Mesothelial cell of epicardium (in vitro differentiated cells): ENCODE measurements around the gene RNF212. TPM values are rescaled to one million over a fixed set of nuclear protein-coding genes. Genes with fewer than 3 reads are reported as not detected.

ENCODE experiments used
- DNase-seq, 2 experiments: peaks; one replicate each; pipeline ENCODE4 v3.0.0; 2021; ENCODE audit warnings: low spot score in 2 of 2; ENCODE audit not compliant: unreplicated experiment in 2 of 2
- H3K27ac Mint-ChIP-seq: 2 replicates; pipeline ENCODE4 v1.8.0; 2021; ENCODE audit warnings: mixed read lengths
- H3K27me3 Mint-ChIP-seq: 2 replicates; pipeline ENCODE4 v1.8.0; 2021; ENCODE audit warnings: low read depth, mixed read lengths
- H3K36me3 Mint-ChIP-seq: 2 replicates; pipeline ENCODE4 v1.8.0; 2021; ENCODE audit warnings: mixed read lengths
- H3K4me1 Mint-ChIP-seq: 2 replicates; pipeline ENCODE4 v1.8.0; 2021; ENCODE audit warnings: mixed read lengths
- H3K4me3 Mint-ChIP-seq: 2 replicates; pipeline ENCODE4 v1.8.0; 2021; ENCODE audit warnings: mild to moderate bottlenecking, moderate library complexity, mixed read lengths
- H3K9me3 Mint-ChIP-seq: 2 replicates; pipeline ENCODE4 v1.8.0; 2021; ENCODE audit warnings: mixed read lengths
- CTCF ChIP-seq: fragments of 200-600 bp; sonication (generic); IDR thresholded peaks from one replicate; pipeline ENCODE4 v1.5.0; 2021; ENCODE audit warnings: antibody characterized with exemption; ENCODE audit not compliant: unreplicated experiment
- total RNA-seq: library from RNA; stranded (reverse); gene quantifications from 3 replicates; pipeline ENCODE4 v1.2.1, GENCODE V29; 2021

Gene RNF212
- total RNA-seq, 1 donor from 2014 or later, result 10.9 TPM

GRCh38 chr4:1109333-1109732, 4.0 kb downstream of the RNF212 start:
- no peak overlapping the region for H3K4me3 Mint-ChIP-seq
- no peak for DNase-seq
- H3K27ac Mint-ChIP-seq, result no peak overlapping the region
- H3K9me3 Mint-ChIP-seq, result no peaks in the 10 kb centered on the region
- no peak for TF ChIP-seq CTCF
- no peaks in the 10 kb centered on the region for H3K4me1 Mint-ChIP-seq
- H3K27me3 Mint-ChIP-seq, result peaks cover 49% of the 10 kb centered on the region
- H3K36me3 Mint-ChIP-seq, result no peaks in the 10 kb centered on the region

- Mint-ChIP-seq H3K27ac (no peak overlapping the region), H3K36me3 (no peaks in the 10 kb centered on the region), H3K27me3 (peaks cover 34% of the 10 kb centered on the region), H3K4me3 (no peak overlapping the region), H3K4me1 (no peaks in the 10 kb centered on the region), H3K9me3 (peaks cover 6% of the 10 kb centered on the region)
- no peak for DNase-seq
- TF ChIP-seq CTCF, result no peak
Observed at GRCh38 chr4:1105662-1106061, 7.7 kb downstream of the RNF212 start.

GRCh38 chr4:1105067-1105466, 8.3 kb downstream of the RNF212 start:
- H3K36me3 Mint-ChIP-seq, result no peaks in the 10 kb centered on the region
- H3K4me1 Mint-ChIP-seq, result no peaks in the 10 kb centered on the region
- H3K9me3 Mint-ChIP-seq, result peaks cover 6% of the 10 kb centered on the region
- no peak overlapping the region for H3K27ac Mint-ChIP-seq
- H3K27me3 Mint-ChIP-seq, result peaks cover 30% of the 10 kb centered on the region
- H3K4me3 Mint-ChIP-seq, result no peak overlapping the region
- no peak for DNase-seq
- TF ChIP-seq CTCF, result no peak

- H3K4me3 Mint-ChIP-seq, result no peak overlapping the region
- no peaks in the 10 kb centered on the region for H3K36me3 Mint-ChIP-seq
- TF ChIP-seq CTCF, result no peak
- H3K9me3 Mint-ChIP-seq, result peaks cover 6% of the 10 kb centered on the region
- no peak overlapping the region for H3K27ac Mint-ChIP-seq
- H3K4me1 Mint-ChIP-seq, result no peaks in the 10 kb centered on the region
- peaks cover 27% of the 10 kb centered on the region for H3K27me3 Mint-ChIP-seq
- DNase-seq, result no peak
Observed at GRCh38 chr4:1104647-1105046, 8.7 kb downstream of the RNF212 start.

GRCh38 chr4:1099684-1100335, 13.6 kb downstream of the RNF212 start:
- TF ChIP-seq CTCF, result no peak
- no peak for DNase-seq
- Mint-ChIP-seq H3K27me3 (peaks cover 19% of the 10 kb centered on the region), H3K36me3 (no peaks in the 10 kb centered on the region), H3K27ac (no peak overlapping the region), H3K4me3 (no peak overlapping the region), H3K4me1 (no peaks in the 10 kb centered on the region), H3K9me3 (peaks cover 6% of the 10 kb centered on the region)

- TF ChIP-seq CTCF, result no peak
- H3K4me3 Mint-ChIP-seq, result no peak overlapping the region
- no peaks in the 10 kb centered on the region for H3K36me3 Mint-ChIP-seq
- DNase-seq, result no peak
- H3K9me3 Mint-ChIP-seq, result peaks cover 6% of the 10 kb centered on the region
- no peak overlapping the region for H3K27ac Mint-ChIP-seq
- peaks cover 19% of the 10 kb centered on the region for H3K27me3 Mint-ChIP-seq
- no peaks in the 10 kb centered on the region for H3K4me1 Mint-ChIP-seq
Observed at GRCh38 chr4:1099270-1099669, 14.1 kb downstream of the RNF212 start.
